Thyroid gland (tissue), 4 donors: ENCODE results near the gene CSTPP1. TPM values are rescaled to one million over a fixed set of nuclear protein-coding genes. Genes with fewer than 3 reads are reported as not detected.

Experiments used
- DNase-seq, 2 donors: peaks; one replicate each; pipeline ENCODE4 v3.0.0-alpha.2; 2019
- H3K27ac ChIP-seq, 3 donors: fragments of 200-600 bp; sonication (generic); 1 replicate in 2 of 3; 2 replicates in 1 of 3; pipeline ENCODE4 v1.5.1; 2016 to 2019; ENCODE audit warnings: mild to moderate bottlenecking in 1 of 3, moderate library complexity in 1 of 3
- H3K27me3 ChIP-seq: fragments of 200-600 bp; sonication (generic); one replicate; pipeline ENCODE4 v1.5.1; 2019
- H3K36me3 ChIP-seq, 2 donors: fragments of 200-600 bp; sonication (generic); one replicate each; pipeline ENCODE4 v1.5.1; 2016 to 2019
- H3K4me1 ChIP-seq, 2 donors: fragments of 200-600 bp; sonication (generic); one replicate each; pipeline ENCODE4 v1.5.1; 2017 to 2019
- H3K4me3 ChIP-seq, 3 donors: fragments of 200-600 bp; sonication (generic); replicated peaks in 1 of 3; 1 replicate in 2 of 3; 2 replicates in 1 of 3; pipeline ENCODE4 v1.5.1; 2016; ENCODE audit warnings: mild to moderate bottlenecking in 1 of 3
- H3K9me3 ChIP-seq: fragments of 200-600 bp; sonication (generic); one replicate; pipeline ENCODE4 v1.5.1; 2017
- CTCF ChIP-seq, 6 experiments: fragments of 200-600 bp in 3 of 6; fragments of 450-650 bp in 3 of 6; sonication (generic) in 3 of 6; IDR thresholded peaks; one replicate each; pipeline ENCODE4 v1.5.1; 2016 to 2019; ENCODE audit warnings: antibody characterized with exemption in 6 of 6, mild to moderate bottlenecking in 2 of 6, inconsistent platforms in 1 of 6, moderate library complexity in 1 of 6
- POLR2A ChIP-seq, 2 donors: fragments of 450-650 bp; IDR thresholded peaks; one replicate each; pipeline ENCODE4 v1.6.1; 2017; ENCODE audit warnings: antibody characterized with exemption in 2 of 2, mild to moderate bottlenecking in 2 of 2, moderate library complexity in 1 of 2
- WGBS, 2 donors: methylation state at CpG; one replicate each; pipeline ENCODE4 v1.1.5; 2017; 5-methylcytosine and 5-hydroxymethylcytosine counted together
- intact Hi-C: fragments of 100-400 bp; cut with DNase I; formaldehyde crosslinking; loops from one replicate; pipeline ENCODE4 v1.15.1; 2023
- total RNA-seq, 4 donors: library from RNA; depleted of rRNA; stranded (reverse); fragments of >200 nt; gene quantifications; one replicate each; pipeline ENCODE4 v1.2.3, GENCODE V29; 2016

CSTPP1 gene
- total RNA-seq, 4 donors from 2014 or later = 29.4 to 65.8 (median 45.7) TPM

GRCh38 chr11:47105974-47106373, 169.4 kb downstream of the CSTPP1 start:
- no peak for DNase-seq
- no peak for TF ChIP-seq CTCF (IDR thresholded peaks at IDR 0.05)
- TF ChIP-seq POLR2A (IDR thresholded peaks at IDR 0.05) = no peak
- peaks cover 12 to 19% of the 10 kb centered on the region in 2 donors for H3K4me1 ChIP-seq
- no peaks in the 10 kb centered on the region for H3K9me3 ChIP-seq
- H3K4me3 ChIP-seq = no peak overlapping the region
- no peaks in the 10 kb centered on the region for H3K27me3 ChIP-seq
- WGBS, 2 donors = 87% methylated on average over 3 of the region's 3 CpGs
- no peak overlapping the region for H3K27ac ChIP-seq
- H3K36me3 ChIP-seq = no peaks in the 10 kb centered on the region
- intact Hi-C loops = no loop called here

- no peak overlapping the region for H3K4me3 ChIP-seq
- 42 to 62% methylated on average over 7 of the region's 7 CpGs for WGBS, 2 donors
- peaks cover 12 to 19% of the 10 kb centered on the region in 2 donors for H3K4me1 ChIP-seq
- no peaks in the 10 kb centered on the region for H3K9me3 ChIP-seq
- H3K36me3 ChIP-seq = no peaks in the 10 kb centered on the region
- H3K27ac ChIP-seq = peak overlapping the region in 1 of 3 donors; percentile 18
- DNase-seq = peak; percentile 61 to 63
- no peaks in the 10 kb centered on the region for H3K27me3 ChIP-seq
- no peak for TF ChIP-seq CTCF (IDR thresholded peaks at IDR 0.05)
- TF ChIP-seq POLR2A (IDR thresholded peaks at IDR 0.05) = no peak
- intact Hi-C loops = no loop called here
Measured at GRCh38 chr11:47106798-47107411, 170.3 kb downstream of the CSTPP1 start.

- Histone ChIP-seq H3K9me3 (no peaks in the 10 kb centered on the region), H3K4me1 (peaks cover 12 to 19% of the 10 kb centered on the region in 2 donors), H3K36me3 (no peaks in the 10 kb centered on the region), H3K4me3 (no peak overlapping the region), H3K27me3 (no peaks in the 10 kb centered on the region), H3K27ac (no peak overlapping the region)
- WGBS, 2 donors = 79 to 88% methylated on average over 6 of the region's 6 CpGs
- TF ChIP-seq CTCF (IDR thresholded peaks at IDR 0.05) = no peak
- no peak for TF ChIP-seq POLR2A (IDR thresholded peaks at IDR 0.05)
- intact Hi-C loops = no loop called here
- DNase-seq = no peak
Measured at GRCh38 chr11:47107744-47108143, 171.2 kb downstream of the CSTPP1 start.

GRCh38 chr11:47108214-47108613, 171.7 kb downstream of the CSTPP1 start:
- Histone ChIP-seq H3K4me1 (peaks cover 12 to 19% of the 10 kb centered on the region in 2 donors), H3K27me3 (no peaks in the 10 kb centered on the region), H3K36me3 (no peaks in the 10 kb centered on the region), H3K4me3 (no peak overlapping the region), H3K27ac (no peak overlapping the region), H3K9me3 (no peaks in the 10 kb centered on the region)
- WGBS, 2 donors = 88 to 99% methylated on average over 4 of the region's 4 CpGs
- TF ChIP-seq CTCF (IDR thresholded peaks at IDR 0.05) (no peak), POLR2A (IDR thresholded peaks at IDR 0.05) (no peak)
- DNase-seq = no peak
- intact Hi-C loops = no loop called here

GRCh38 chr11:47109051-47109726, 172.6 kb downstream of the CSTPP1 start:
- intact Hi-C loops = no loop called here
- no peak overlapping the region for H3K27ac ChIP-seq
- no peaks in the 10 kb centered on the region for H3K27me3 ChIP-seq
- peaks cover 12 to 19% of the 10 kb centered on the region in 2 donors for H3K4me1 ChIP-seq
- TF ChIP-seq CTCF (IDR thresholded peaks at IDR 0.05) = no peak
- TF ChIP-seq POLR2A (IDR thresholded peaks at IDR 0.05) = no peak
- DNase-seq = no peak
- H3K36me3 ChIP-seq = no peaks in the 10 kb centered on the region
- H3K4me3 ChIP-seq = no peak overlapping the region
- H3K9me3 ChIP-seq = no peaks in the 10 kb centered on the region
- WGBS, 2 donors = 69 to 92% methylated on average over 6 of the region's 6 CpGs
